SK-N-SH treated with all-trans-retinoic acid at 6 μM for 48 hours (cell line): ENCODE results near the gene MBTPS2.

Source experiments
- ARNTL ChIP-seq: fragments of 450-650 bp; formaldehyde crosslinking; IDR thresholded peaks from 2 replicates; pipeline ENCODE4 v1.5.0; 2020; ENCODE audit warnings: low read depth, mild to moderate bottlenecking, moderate library complexity, borderline replicate concordance
- BACH2 ChIP-seq: fragments of 250-450 bp; sonication (Bioruptor Pico); IDR thresholded peaks from 2 replicates; pipeline ENCODE4 v1.9.0; 2021; ENCODE audit warnings: mild to moderate bottlenecking, borderline replicate concordance
- CREB5 ChIP-seq: fragments of 250-450 bp; sonication (Bioruptor Pico); IDR thresholded peaks from 2 replicates; pipeline ENCODE4 v1.5.1; 2020; ENCODE audit warnings: low read depth, mild to moderate bottlenecking, moderate library complexity
- GLIS3 ChIP-seq: fragments of 250-450 bp; sonication (Bioruptor Pico); IDR thresholded peaks from 2 replicates; pipeline ENCODE4 v1.5.0; 2020; ENCODE audit warnings: mild to moderate bottlenecking, moderate library complexity
- ISL1 ChIP-seq: fragments of 250-450 bp; sonication (Bioruptor Pico); IDR thresholded peaks from 2 replicates; pipeline ENCODE4 v2.1.2; 2022; ENCODE audit warnings: mild to moderate bottlenecking, moderate library complexity
- OSR1 ChIP-seq: fragments of 250-450 bp; sonication (Bioruptor Pico); IDR thresholded peaks from 2 replicates; pipeline ENCODE4 v1.8.0; 2022; ENCODE audit warnings: moderate library complexity, mild to moderate bottlenecking, inconsistent platforms
- RARB ChIP-seq: fragments of 250-450 bp; sonication (Bioruptor Pico); IDR thresholded peaks from 2 replicates; pipeline ENCODE4 v1.8.0; 2021; ENCODE audit warnings: mild to moderate bottlenecking, moderate library complexity
- TCF4 ChIP-seq: fragments of 250-450 bp; sonication (Bioruptor Pico); IDR thresholded peaks from 2 replicates; pipeline ENCODE4 v1.8.0; 2021; ENCODE audit warnings: mild to moderate bottlenecking, moderate library complexity, borderline replicate concordance
- TOX ChIP-seq: fragments of 250-450 bp; sonication (Bioruptor Pico); IDR thresholded peaks from 2 replicates; pipeline ENCODE4 v1.8.0; 2021; ENCODE audit warnings: mild to moderate bottlenecking, moderate library complexity, borderline replicate concordance
- ZFP30 ChIP-seq: fragments of 450-650 bp; formaldehyde crosslinking; IDR thresholded peaks from 2 replicates; pipeline ENCODE4 v1.5.0; 2022; ENCODE audit warnings: mild to moderate bottlenecking, moderate library complexity
- ZNF565 ChIP-seq: fragments of 450-650 bp; formaldehyde crosslinking; conservative IDR thresholded peaks from 2 replicates; pipeline ENCODE4 v1.5.0; 2020; ENCODE audit warnings: low read depth, mild to moderate bottlenecking, moderate library complexity
- ZNF70 ChIP-seq: fragments of 450-650 bp; formaldehyde crosslinking; IDR thresholded peaks from 2 replicates; pipeline ENCODE4 v1.5.0; 2020; ENCODE audit warnings: mild to moderate bottlenecking, moderate library complexity
- TF ChIP-seq, protein P1 (sequence below): fragments of 250-450 bp; sonication (Bioruptor Pico); IDR thresholded peaks from 2 replicates; pipeline ENCODE4 v1.8.0; 2020; ENCODE audit warnings: mild to moderate bottlenecking, moderate library complexity, borderline replicate concordance

DNA sequence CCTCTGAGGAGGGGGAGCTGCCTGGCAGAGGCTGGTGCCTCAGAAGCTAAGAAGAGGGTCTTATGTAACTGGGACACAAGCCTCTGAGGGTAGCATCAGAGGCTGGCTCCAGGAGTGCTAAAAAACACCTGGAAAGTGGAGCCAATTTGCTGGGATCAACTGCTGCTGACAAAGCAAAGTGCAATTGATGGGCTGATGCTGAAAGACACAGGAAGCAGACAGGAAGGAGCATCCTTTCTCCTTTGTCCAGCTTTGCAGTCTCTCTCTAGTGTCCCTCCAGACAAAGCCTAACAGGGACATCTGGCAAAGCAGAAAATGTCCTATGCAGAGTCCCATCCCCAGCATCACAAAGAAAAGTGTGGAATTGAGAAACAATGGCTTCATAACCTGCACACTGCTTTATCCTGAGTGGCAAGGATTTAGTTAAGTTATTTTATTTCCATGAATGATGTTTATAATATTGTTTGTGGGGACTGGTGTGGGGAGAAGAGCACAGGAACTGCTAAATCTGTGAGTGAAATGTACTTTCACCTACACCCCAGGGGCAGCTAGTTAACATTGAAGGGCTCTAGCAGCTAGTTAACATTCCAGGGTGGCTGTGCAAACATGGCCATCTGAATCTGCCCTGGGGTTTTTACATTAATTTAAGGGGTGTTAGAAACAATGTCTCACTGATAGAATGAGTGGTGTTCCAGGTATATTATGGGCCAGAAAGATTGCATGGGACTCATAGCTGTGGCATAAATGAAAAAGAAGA is 25.6 kb upstream of the MBTPS2 start:
- no peak for TF ChIP-seq ZNF565 (CRISPR knock-in tag)
- no peak for TF ChIP-seq CREB5 (CRISPR knock-in tag)
- TF ChIP-seq OSR1 (CRISPR knock-in tag), result no peak
- TF ChIP-seq TCF4 (CRISPR knock-in tag), result no peak
- TF ChIP-seq RARB (CRISPR knock-in tag), result no peak
- TF ChIP-seq, protein P1, sequence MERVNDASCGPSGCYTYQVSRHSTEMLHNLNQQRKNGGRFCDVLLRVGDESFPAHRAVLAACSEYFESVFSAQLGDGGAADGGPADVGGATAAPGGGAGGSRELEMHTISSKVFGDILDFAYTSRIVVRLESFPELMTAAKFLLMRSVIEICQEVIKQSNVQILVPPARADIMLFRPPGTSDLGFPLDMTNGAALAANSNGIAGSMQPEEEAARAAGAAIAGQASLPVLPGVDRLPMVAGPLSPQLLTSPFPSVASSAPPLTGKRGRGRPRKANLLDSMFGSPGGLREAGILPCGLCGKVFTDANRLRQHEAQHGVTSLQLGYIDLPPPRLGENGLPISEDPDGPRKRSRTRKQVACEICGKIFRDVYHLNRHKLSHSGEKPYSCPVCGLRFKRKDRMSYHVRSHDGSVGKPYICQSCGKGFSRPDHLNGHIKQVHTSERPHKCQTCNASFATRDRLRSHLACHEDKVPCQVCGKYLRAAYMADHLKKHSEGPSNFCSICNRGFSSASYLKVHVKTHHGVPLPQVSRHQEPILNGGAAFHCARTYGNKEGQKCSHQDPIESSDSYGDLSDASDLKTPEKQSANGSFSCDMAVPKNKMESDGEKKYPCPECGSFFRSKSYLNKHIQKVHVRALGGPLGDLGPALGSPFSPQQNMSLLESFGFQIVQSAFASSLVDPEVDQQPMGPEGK (CRISPR knock-in tag), result no peak
- no peak for TF ChIP-seq ZNF70
- TF ChIP-seq ISL1, result no peak
- TF ChIP-seq TOX (CRISPR knock-in tag), result no peak
- TF ChIP-seq ARNTL (CRISPR knock-in tag), result no peak
- TF ChIP-seq ZFP30 (CRISPR knock-in tag), result no peak
- no peak for TF ChIP-seq GLIS3
- TF ChIP-seq BACH2 (CRISPR knock-in tag), result no peak
